HG03571 (cell line): ENCODE results near the gene DYSF.

Experiments used
- ATAC-seq: cut with Tn5 transposase; IDR thresholded peaks from one replicate; pipeline ENCODE4 v1.9.1; 2021; ENCODE audit not compliant: unreplicated experiment

Gene DYSF

DNA sequence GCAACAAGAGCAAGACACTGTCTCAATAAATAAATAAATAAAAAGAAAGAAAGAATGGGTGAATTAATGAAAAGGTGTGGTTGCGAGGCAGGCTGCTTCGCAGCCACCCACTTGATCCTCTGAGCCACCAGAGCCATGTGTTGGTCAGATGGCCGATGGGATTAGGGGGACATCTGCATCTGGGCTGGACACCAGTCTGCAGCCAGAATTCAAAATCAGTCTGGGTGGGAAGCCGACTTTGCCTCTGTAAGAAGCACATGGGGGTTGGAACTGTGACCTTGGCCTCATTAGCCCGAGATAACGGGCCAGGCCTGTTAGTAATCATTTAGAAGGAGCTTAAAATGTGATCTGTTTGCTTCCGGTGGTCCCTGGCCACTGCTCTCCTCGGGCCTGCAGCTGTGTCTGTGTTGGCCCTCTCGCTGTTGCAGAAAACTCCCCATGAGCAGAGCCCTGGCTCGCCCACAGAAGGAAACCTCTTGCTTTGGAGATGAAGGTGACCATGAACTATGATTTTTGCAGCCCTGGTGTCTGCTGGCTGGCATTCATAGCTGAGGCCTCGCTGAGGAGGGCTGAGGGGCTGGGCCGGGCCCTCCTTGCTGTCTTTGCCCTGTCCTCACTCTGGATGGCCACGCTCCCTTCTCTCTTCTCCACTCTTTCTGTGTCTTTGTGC lies 94.4 kb downstream of the DYSF start:
- no peak for ATAC-seq

DNA sequence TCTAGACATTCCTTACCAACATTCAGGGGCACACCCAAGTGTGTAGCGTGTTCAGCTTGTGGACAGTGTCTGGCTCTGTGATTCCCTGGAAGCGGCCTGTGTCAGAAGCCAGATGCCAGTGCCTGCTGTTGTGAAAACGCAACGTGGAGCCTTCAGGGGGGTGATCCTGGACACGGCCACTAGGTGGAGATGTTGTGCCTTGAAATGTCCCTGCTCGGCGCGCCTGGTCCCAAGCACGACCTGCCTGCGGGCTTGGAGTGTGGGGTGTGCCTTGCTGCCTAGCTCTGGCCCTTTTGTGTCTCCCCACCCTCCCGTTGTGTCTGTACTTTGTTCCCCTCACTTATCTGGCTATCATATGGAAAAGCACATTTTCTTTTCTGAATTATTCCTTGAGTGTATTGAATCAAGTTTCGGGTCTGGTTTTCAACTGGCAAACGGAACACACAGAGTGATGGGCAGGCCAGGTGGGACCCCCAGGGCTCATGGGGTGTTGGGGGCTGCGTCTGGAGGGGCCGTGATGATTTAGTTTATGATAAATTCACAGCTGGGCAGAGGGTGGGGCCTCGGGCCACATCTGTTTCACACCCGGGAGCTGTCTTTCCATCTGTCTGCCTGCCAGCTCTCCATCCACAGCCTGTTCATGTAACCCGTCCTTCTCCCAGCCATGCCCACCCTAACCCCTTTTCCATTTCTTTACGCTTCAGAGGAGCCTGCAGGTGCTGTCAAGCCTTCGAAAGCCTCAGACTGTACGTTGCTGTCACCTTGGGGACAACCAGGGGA lies 95.5 kb downstream of the DYSF start:
- no peak for ATAC-seq

DNA sequence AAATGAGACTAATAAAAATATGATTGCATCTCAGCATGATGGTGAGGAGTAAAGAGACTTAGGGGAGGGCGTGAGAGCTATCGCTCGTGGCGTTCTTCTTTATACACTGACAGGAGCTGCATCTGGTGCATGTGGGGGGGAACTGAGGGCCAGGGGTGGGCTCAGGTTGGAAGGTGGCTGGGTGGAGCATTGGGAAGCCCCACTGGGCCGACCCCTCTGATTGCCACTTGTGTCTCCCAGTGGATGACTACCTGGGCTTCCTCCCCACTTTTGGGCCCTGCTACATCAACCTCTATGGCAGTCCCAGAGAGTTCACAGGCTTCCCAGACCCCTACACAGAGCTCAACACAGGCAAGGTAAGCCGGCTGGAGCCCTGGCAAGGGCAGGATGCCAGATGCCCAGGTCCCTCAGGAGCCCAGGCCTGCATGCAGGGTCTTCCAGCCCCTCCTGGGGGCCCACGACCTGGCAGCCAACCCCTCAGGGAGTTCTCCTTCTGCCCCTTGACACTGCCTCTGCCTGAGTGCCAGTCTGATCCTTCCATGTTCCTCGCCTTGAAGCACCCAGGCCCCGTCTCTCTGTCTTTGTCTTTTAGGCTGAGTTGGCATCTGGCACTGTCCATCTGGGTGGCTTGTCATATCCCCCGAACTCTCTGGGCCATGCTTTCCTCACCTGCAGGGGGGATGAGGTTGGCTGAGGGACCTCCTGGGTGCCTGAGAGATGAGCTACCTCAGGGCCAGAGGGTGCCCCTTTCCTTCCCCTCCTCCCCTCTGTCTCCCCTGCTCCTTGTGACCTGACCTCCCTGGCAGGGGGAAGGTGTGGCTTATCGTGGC lies 97.7 kb downstream of the DYSF start:
- no peak for ATAC-seq

DNA sequence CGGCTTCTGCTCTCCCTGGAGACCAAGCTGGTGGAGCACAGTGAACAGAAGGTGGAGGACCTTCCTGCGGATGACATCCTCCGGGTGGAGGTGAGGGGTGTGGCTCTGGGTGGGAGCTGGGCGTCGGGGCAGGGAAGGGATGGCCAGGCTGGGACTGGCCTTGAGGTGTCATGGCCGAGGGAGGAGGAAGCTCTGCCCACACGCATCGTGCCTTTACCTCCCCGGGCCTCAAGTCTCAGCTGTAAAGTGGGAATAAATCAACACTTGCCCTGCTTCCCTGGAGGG lies 98.2 kb downstream of the DYSF start:
- no peak for ATAC-seq

DNA sequence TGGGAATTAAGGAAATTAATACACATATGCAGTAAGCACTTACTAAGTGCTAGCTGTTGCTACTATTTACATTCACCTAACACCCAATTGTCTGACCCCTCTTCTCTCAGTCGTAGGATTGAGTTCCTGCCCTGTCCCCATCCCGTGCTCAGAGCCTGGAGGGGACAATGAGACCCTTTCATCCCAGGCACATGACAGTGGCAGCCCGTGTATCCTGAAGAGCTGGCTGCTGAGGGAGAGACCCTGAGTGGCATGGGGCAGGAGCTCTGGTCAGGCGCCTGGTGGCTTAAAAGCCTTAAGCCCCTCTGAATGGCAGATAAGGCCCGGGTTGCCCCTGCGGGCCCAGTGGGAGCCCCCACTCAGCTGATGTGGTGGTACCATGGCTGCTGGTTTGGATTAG lies 99.0 kb downstream of the DYSF start:
- ATAC-seq: no peak

DNA sequence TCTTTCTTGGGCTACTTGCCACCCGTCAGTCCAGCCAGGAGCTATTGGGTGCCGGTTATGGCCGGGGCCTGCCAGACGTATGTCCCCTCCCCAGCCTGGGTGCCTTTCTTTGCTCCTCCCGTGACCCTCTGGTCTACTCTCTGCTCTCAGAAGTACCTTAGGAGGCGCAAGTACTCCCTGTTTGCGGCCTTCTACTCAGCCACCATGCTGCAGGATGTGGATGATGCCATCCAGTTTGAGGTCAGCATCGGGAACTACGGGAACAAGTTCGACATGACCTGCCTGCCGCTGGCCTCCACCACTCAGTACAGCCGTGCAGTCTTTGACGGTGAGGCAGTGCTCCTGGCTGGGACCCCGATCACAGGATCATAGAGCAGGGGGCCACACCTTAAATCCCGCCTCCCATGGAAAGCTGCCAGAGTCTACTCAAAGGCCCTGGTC lies 99.5 kb downstream of the DYSF start:
- ATAC-seq: no peak

DNA sequence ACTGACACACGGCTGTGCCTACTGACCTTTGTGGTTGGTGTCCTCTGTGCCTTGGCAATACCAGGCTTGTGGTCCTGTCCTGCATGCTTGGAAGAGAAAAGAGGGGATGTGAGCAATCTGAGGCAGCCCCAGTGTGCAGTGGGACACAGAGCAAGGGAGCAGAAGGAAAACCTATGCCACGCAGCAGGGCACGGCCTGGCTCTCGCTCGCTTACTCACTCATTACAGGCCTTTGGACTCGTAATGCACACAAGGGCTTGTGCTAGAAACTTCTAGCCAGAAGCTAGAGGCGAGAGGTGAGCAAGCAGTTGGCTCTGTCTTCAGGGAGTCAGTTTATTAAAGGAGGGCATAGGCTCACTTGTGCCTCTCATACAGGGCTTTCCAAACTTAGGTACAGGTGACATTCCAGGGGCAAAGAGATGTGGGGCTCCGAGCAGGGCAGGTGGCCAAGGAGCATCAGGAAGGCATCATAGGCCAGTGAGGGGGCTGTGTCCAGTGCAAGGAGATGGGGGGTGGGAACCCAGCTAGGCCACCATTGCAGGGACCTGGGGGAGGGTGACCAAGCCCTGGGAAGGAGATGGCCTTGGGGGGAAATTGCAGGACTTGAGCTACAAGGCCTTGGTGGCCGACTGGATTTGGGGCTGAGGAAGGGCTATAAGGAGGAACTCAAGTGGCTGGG lies 100.8 kb downstream of the DYSF start:
- no peak for ATAC-seq

DNA sequence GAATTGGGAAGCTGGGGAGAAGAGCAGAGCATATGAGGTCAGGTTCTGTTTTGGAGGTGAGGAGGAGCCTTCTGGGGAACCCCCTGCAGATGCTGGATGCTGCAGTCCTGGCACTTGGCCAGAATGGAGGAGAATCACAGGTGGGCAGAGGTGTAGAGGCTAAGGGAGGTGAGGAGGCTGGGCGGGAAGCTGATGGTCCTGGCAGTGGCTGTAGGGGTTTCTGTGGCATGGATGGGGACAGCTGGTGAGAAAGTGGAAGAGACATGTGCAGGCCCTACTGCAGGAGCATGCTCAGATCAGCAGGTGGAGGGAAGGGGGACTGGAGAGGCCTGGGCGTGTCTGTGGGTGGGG lies 101.3 kb downstream of the DYSF start:
- no peak for ATAC-seq

DNA sequence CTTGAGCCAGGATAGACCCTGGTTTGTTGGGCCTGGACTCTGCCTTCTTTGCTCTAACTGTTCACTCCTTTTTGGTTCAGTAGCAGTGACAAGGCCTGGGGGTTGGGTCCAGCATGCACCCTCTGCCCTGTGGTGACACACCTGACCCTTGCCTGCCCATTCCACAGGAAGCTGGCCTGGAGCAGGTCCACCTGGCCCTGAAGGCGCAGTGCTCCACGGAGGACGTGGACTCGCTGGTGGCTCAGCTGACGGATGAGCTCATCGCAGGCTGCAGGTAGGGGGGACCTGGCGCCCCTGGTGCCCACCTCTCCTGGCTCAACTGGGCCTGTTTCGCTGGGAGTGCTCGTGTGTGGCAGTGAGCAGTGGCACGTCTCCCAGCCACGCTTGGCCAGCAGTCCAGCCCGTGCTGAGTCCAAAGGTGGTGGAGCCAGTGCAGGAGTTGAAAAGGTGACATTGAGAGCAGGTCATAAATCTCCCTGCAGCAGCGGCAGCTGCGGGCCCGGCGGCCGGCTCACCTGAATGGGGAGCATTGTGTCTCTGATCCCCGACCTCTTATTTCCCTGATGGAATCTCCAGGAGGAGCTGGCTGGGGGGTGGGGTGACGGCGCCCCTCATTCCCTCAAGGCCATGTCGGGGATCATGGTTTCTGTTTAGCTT lies 102.6 kb downstream of the DYSF start:
- ATAC-seq: no peak

DNA sequence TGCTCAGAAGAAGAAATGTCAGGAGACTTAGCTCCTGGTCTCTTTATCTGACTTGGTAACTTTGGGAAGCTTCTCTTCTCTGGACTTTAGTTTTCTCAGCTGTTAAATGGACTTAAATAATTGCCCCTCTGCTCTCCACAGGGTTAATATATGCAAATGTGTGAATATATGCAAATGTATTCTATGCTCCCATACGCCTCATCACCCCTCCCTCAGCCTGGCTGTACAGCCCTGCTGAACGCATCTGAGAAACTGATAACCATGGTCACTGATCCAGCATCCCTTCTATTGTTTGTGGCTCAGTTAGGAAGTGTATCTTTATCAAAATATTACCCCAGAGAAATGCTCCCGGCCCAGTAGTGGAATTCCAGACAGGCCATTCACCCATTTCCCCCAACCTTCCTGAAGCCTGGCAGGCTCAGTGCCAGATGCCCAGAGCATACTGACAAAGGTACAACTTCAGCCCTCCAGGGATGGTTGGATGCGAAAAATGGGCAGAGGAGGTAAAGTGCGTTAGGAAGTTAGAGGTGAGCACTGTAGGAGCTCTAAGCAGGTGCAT lies 103.4 kb downstream of the DYSF start:
- no peak for ATAC-seq

DNA sequence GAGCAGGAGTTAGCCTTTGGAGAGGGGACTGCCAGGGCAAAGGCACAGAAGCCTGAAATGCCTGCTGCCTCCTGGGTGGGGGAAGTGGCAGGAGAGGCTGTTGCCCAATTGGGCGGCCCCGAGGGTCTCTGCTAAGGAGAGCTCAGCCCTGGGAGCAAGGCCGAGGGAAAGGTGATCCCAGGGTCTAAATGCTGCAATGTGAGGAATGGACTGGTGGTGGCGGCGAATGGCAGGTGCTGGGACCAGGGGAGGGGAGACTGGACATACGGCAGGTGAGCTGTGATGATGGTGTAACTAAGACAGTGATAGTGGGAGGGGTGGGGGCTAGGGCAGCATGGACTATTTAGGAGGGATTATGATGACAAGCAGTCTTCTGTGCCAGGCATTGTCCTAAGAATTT lies 104.0 kb downstream of the DYSF start:
- no peak for ATAC-seq

DNA sequence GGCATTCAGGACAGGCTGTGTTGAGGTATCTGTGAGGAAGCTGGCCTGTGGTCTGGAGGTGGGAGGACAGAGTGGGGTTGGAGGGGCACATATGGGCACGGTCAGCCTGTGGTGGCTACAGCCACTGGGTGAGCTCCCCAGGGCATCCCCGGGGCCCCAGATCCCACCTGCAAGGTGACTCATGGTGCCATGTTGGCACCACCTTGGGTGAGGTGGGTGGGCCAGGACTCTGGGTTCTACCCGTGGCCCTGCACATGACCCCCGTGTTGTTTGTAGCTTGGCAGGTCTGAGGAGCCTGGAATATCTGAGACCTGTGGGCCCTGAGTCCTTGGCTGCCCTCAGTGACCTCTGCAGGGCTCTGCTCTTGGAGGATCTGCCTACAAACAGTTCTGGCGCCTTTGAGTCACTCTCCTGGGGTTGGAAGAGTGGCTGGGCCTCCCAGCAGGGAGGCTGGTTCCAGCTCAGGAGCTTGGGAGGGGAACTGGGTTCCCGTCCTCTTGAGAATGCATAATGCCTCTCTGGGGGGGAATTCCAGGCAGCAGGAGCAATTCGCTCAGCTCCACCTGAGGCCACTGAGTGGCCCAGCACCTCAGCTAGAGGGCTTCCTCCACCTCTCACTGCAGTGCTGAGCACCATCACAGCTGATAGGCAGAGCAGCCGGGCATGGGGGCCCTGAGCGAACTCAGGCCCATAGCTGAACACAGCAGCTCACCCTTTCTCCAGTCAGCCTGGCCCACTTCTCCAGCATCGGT lies 105.1 kb downstream of the DYSF start:
- ATAC-seq: no peak

DNA sequence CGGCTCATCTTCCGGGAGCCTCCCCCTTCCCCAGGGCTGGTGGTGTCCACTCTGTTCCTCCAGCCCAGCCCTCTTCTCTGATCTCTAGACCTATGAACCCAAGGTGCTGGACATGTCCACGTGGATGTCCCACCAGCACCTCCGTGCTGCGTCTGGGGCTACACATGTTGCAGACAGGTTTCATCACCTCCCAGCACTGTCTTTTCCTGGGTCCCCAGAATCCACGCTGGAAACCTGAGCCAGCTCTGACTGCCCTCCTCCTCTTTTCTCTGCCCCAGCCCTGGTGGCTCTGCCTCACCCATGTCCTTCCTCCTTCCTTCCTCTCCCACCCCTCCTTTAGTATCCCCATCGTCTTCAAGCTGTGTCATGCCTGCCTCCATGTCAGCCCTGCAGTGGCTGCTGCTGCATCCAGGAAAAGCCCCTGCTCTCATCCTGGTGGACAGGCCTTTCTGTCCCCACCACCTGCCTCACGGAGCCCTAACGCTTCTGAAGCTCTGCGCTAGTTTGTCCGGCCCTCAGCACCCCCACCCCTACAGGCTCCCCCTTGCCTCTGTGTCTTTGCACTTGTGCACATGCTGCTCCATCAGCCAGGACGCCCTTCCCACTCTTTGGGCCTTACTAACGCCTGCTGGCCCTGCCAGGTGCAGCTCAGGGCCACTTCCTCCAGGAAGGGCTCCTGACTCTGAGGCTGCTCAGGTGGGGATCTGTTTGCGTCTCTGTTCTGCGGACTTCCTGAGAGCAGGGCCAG lies 105.9 kb downstream of the DYSF start:
- ATAC-seq: no peak

DNA sequence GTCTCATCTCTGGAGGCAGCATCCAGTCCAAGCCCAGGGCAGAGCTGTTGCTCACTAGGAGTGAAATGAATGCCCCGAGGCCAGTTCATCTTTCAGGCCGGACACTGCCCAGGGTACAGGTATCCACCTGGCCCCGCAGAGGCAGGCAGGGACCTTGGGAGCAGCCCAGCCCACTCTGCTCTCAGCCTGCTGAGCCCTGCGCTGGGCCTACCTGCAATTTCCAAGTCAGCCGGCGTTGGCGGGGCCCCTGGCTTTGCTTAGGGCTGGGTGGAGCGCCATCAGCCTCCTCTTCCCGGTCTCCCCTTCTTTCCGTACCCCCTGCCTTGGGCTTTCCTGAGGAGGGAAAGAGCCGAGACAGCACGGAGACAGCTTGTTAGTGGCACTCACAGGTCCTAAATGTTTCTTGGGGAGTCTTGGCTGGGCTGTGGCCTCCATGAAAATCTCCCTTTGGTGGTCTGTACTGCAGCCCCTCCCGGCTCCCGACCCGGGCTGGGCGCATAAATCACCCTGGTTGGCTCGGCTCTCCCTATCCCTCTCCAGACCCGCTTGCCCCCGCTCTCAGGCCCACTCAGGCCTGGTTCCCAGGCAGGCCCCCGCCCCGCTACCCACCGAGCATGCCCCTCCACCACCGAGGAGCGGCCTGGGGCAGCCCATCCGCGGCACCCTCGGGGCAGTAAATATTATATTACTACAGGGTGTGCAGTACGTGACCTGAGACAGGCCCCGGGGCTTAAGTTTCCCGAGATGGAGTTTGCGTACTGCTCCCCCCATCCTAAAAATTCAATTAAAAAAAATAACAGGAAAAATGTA lies 106.7 kb downstream of the DYSF start:
- ATAC-seq: no peak

DNA sequence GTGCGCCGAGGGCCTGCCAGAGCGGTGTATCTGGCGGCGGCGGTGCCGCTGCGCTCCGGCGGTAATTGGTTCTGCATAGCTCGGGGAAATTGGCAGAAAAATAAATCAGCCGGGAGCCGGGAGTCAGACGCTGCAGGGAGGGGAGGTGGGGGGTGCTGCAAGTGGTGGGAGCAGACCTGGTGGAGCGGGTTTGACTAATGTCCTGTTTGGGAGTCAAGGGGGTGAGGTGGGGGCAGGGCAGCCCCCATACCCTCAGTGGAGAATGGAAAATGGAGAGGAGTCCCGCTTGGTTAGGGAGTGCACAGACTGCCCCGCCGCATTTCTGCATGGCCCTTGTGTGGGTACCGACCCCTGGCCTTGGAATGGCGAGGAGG lies 107.3 kb downstream of the DYSF start:
- no peak for ATAC-seq

DNA sequence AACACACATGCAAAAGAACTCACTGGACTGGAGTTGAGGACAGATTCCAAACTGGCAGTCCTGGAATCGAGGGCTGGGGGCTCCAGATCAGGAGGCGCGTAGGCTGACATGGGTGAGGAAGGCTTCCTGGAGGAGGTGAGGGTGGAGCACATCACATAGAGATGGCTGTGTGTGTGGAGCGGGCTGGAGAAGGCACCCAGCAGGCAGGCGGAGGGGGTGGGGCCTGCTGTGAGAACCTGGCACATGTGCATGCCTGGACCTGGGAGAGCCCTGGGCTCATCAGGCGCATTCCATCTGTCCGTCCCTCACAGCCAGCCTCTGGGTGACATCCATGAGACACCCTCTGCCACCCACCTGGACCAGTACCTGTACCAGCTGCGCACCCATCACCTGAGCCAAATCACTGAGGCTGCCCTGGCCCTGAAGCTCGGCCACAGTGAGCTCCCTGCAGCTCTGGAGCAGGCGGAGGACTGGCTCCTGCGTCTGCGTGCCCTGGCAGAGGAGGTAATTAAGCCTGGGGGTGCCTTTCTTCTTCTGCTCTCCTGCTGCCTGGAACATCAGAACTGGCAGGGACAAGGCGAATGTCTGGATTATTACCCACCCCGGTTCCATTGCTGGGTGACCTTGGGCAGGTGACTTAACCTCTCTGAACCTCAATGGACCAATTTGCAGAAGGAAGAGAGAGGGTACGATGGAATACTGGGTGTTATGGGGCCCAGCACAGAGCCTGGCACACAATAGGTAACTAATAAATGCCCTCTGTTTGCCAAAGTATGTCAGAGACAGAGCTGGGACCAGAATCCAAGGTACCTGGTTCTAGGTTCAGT lies 108.3 kb downstream of the DYSF start:
- ATAC-seq: no peak

DNA sequence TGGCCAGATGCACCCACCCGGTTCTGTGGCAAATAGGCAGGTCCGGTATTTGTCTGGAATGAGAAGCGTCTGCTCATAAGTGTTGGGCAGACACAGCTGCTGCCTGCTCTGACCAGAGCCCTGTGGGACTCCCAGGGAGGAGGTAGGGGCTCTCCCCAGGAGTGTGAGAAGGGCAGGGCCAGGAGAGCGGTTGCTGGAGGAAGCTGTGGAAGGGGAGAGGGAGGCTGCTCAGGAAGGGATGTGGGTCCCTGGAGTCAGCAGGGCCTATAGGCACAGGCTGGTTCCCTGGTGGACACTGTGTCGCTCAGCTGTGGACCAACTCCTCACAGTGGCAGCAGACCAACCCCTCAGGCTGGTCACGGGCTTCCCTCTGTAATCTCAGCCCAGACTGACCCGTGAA lies 109.2 kb downstream of the DYSF start:
- ATAC-seq: no peak

DNA sequence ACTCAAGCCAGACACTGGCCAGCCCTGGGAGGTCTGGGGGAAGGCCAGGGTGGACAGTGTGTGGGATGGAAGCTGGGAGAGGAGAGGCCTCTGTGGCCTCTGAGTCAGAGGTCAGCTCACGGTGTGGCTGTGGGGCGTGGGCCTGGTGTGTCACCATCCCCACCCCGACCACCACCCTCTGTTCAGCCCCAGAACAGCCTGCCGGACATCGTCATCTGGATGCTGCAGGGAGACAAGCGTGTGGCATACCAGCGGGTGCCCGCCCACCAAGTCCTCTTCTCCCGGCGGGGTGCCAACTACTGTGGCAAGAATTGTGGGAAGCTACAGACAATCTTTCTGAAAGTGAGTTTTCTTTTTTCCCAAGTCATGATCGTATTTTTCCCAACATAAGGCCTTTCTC lies 110.5 kb downstream of the DYSF start:
- no peak for ATAC-seq
